RWPE1 (cell line): ENCODE measurements around the gene SLC39A11.
"Not testable (repeated sequence)": the region's sequence is repeated elsewhere in the genome, so short reads cannot be mapped to it uniquely, and the experiment has no call there.

ENCODE experiments used
- CTCF ChIA-PET: fragments of 350-600 bp; sonication (Branson Sonifier 250); formaldehyde crosslinking; extraction: SDS; loops from one replicate; lab custom pipeline; 2021; lab: Yijun Ruan, JAX
- POLR2A ChIA-PET: fragments of 400-600 bp; formaldehyde crosslinking; extraction: SDS; loops from one replicate; lab custom pipeline; 2020; ENCODE audit warnings: antibody characterized with exemption; ENCODE audit not compliant: low non-redundant PET; lab: Yijun Ruan, JAX
- DNase-seq: peaks from one replicate; pipeline ENCODE4 v3.0.0; 2012; ENCODE audit warnings: low spot score
- H3K27ac ChIP-seq: fragments of 450-650 bp; 2 replicates; pipeline ENCODE4 v1.5.1; 2017
- CTCF ChIP-seq: fragments of 450-650 bp; conservative IDR thresholded peaks from 2 replicates; pipeline ENCODE4 v1.5.1; 2017; ENCODE audit warnings: low read depth, mild to moderate bottlenecking

SLC39A11 gene

GRCh38 chr17:72775237-72775636, 317.3 kb downstream of the SLC39A11 start:
- TF ChIP-seq CTCF, result no peak
- ChIA-PET POLR2A (no interaction called here), CTCF (no interaction called here)
- no peak for DNase-seq
- no peak overlapping the region for H3K27ac ChIP-seq

GRCh38 chr17:72774236-72774635, 318.3 kb downstream of the SLC39A11 start:
- no peak for DNase-seq
- ChIA-PET CTCF (no interaction called here), POLR2A (no interaction called here)
- no peak for TF ChIP-seq CTCF
- no peak overlapping the region for H3K27ac ChIP-seq

DNA sequence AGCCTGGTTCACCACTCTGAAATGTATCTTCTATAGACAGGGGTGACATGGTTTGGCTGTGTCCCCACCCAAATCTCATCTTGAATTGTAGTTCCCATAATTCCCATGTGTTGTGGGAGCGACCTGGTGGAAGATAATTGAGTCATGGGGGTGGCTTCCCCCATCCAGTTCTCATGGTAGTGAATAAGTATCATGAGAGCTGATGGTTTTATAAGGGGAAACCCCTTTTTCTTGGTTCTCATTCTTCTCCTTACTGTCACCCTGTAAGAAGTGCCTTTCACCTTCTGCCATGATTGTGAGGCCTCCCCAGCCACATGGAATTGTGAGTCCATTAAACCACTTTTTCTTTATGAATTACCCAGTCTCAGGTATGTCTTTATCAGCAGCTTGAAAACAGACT, 319.3 kb downstream of the SLC39A11 start:
- DNase-seq, H3K27ac ChIP-seq, POLR2A ChIA-PET, CTCF ChIA-PET: not testable (repeated sequence)

DNA sequence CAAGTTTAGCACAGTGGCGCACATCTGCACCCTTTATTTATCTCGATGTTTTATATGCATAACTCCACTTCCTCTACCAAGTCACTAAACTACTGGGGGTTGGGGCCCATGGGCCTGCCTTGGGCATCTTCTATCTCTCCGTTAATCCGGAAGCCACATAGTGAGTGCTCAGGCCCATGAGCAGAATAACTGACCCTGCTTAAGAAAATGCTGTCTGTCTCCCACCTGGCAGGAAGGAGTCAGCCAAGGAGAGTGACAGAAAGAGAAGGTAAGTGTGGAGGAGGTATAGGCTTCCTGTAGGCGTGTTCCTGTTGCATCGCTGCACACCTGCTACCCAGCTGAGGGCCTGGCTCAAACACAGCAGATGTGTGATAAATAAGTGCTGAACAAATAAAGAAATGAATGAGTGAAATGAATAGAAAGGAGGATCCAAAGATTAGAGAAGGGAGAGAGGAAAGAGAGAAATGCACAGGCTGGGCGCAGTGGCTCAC, 320.1 kb downstream of the SLC39A11 start:
- ChIA-PET POLR2A (no interaction called here), CTCF (no interaction called here)
- DNase-seq, result no peak
- TF ChIP-seq CTCF, result no peak
- no peak overlapping the region for H3K27ac ChIP-seq

DNA sequence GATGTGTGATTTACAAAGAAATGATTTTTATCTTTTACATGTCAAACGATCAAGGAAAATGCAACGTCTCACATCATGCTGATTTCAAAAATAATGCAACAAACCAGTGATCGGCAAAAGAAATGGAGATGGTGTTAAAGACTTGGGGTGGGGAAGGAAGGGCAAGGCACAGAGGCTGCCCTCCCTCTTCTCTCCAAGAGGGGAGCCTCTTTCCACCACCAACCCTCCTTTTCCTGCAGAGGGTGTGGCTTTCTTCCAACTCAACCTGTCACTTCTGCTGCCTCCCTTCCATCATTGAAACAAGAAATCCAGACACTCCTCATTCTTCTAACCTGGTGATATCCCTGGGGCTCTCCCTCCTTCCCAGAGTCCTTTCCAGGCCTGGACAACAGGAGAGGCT, 320.8 kb downstream of the SLC39A11 start:
- ChIA-PET CTCF (interaction anchor here (0.6 kb wide), 1 partner anchor 36 kb away, joined by 3 read pairs; no protein-coding TSS in a partner anchor), POLR2A (no interaction called here)
- no peak for DNase-seq
- TF ChIP-seq CTCF, result no peak
- no peak overlapping the region for H3K27ac ChIP-seq

DNA sequence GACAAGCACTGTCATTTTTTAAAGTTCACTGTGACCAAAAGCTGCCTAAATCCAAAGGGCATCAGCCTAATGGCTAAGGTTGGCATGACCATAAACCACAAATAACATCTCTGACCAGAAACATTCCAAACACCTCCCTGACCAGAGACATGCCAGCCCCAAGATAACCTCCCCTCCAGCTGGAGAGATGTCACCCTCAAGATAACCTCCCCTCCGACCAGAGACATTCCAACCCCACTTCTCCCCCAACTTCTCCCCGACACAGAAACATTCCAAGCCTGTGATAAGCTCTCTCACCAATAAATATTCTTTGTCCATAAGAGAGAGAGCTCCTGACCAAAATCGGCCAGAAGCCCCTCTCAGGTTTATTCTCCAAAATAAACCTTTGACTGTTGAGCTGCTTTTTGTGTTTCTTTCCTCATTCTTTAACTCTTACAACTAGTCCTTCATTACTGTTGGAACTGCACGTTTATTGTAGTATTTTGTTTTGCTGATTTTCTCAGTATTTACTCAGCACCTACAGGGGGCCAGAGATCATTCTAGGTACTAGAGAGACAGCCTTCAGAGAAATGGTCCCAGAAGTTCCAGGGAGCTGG, 325.6 kb downstream of the SLC39A11 start:
- ChIA-PET POLR2A (no interaction called here), CTCF (interaction anchor here (0.6 kb wide), 1 partner anchor 85 kb away, joined by 4 read pairs; no protein-coding TSS in a partner anchor)
- H3K27ac ChIP-seq, result no peak overlapping the region
- no peak for DNase-seq
- TF ChIP-seq CTCF, result no peak

- ChIA-PET CTCF (interaction anchor here (0.8 kb wide), 1 partner anchor 62 kb away, joined by 4 read pairs; no protein-coding TSS in a partner anchor), POLR2A (no interaction called here)
- H3K27ac ChIP-seq, result no peak overlapping the region
- DNase-seq, result no peak
- no peak for TF ChIP-seq CTCF
Observed at GRCh38 chr17:72765368-72766153, 326.9 kb downstream of the SLC39A11 start.
